RCC 7860 (cell line): Measurements from ENCODE around the gene ENTPD6.
"Not testable (repeated sequence)": the region's sequence is repeated elsewhere in the genome, so short reads cannot be mapped to it uniquely, and the experiment has no call there.

Experiments used
- DNase-seq: peaks from one replicate; pipeline ENCODE4 v3.0.0-alpha.2; 2015; ENCODE audit warnings: low spot score
- FAIRE-seq: peaks from 2 replicates; lab custom pipeline; 2012; peaks lifted over from hg19 to GRCh38; lab: Jason Lieb, UNC

ENTPD6 gene

DNA sequence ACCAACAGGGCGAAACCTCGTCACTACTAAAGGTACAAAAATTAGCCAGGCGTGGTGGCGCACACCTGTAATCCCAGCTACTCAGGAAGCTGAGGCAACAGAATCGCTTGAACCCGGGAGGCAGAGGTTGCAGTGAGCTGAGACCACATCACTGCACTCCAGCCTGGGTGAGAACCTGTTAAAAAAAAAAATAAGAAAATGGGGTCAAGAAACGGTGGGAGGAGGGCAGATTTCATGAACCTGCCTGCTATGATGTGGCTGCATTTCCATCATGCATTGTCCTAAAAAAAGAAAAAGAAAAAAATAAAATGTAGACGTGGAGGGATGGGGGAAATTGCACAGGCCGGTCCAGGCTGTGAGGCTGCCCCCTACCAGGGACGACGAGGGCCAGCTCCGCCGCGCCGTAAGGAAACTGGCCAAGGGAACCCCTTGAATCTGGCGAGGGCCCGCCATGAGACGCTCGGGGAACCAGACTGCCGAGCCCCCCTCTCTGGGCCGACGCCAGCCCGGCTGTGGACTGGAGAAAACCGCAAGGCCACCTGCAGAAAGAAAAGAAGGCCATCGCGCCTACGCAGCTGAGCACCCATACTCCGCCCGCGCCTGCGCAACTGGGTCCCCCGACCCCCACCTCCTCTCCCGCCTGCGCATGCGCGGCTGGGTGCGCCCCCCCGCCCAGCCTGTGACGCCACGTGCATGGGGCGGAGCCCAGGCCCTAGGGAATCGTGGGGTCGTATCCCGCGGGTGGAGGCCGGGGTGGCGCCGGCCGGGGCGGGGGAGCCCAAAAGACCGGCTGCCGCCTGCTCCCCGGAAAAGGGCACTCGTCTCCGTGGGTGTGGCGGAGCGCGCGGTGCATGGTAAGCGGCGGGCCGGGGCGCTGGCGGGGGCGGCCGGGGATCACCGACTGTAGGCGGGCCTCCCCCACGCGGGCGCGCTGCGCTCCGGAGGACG lies at the start of gene ENTPD6:
ENTPD6 (plus strand) TSS at position 699 of the 948 bp plus-strand sequence. CDS start 10,825 bp downstream, outside the sequence.
- DNase-seq (peak; percentile 54), FAIRE-seq (no peak)

- DNase-seq, result no peak
- FAIRE-seq, result no peak
These were observed 48.5 kb upstream of the ENTPD6 start for GRCh38 chr20:25146976-25147375.

GRCh38 chr20:25147716-25148115 lies 47.8 kb upstream of the ENTPD6 start:
- FAIRE-seq (no peak), DNase-seq (no peak)

- no peak for FAIRE-seq
- no peak for DNase-seq
These were observed 47.1 kb upstream of the ENTPD6 start for GRCh38 chr20:25148181-25148981.

- DNase-seq (no peak), FAIRE-seq (no peak)
These were observed 46.3 kb upstream of the ENTPD6 start for GRCh38 chr20:25148982-25149846.

DNA sequence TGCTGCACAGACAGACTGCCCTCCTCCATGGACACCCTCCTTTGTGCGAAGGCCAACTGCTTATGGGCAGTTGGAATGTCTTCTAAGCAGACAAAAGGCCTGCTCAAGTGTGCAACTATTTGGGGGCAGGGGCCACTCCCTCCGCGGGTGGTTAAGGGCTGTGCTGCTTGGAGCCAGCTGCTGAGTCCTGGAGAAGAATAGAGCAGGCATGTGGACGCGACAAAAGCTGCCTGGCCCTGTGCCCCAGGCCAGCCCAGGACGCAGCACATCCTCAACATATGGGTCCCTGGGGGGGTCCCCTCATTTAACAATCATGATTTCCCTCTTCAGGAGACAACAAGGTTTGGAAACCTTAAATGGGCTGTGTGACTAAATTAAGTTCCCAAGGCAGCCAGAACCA lies 45.5 kb upstream of the ENTPD6 start:
- FAIRE-seq, result no peak
- no peak for DNase-seq

- no peak for FAIRE-seq
- DNase-seq, result no peak
These were observed 37.5 kb upstream of the ENTPD6 start for GRCh38 chr20:25158043-25158442.

DNA sequence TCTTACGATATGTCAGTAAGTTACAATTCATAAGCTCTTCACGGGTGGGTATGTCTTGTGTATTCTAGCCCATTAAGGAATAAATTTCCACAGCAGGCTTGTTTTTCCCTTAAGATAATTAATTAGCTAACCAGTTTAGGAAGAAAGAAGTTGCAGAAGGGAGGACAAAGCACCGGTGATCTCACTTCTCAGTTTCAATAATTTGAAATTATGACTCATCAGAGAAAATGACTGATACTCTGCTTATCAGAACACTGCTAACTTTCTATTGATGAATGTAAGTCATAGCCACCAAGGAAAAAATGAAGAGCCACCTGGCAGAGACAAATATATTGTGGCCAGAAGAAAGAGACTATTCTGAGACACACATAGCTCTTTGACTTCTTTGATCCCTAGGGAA lies 35.0 kb upstream of the ENTPD6 start:
- DNase-seq, result no peak
- FAIRE-seq, result no peak

DNA sequence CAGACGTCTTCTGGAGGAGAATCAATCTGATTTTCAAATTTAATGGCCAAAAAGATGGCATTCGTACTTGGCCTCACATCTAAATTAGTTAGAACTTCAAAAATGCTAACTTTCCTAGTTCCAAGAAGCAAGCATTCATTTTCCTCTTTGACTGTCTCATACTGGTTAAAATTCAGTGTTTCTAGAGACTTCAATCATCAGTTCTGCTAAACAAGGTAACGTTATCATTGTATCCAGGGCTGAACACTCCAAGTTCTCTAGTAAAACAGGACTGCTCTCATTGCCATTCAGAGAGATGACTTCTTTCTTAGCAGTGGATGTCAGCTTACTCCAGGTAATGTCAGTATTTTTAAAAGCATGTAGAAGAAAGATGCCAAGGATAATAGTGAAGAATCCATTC lies 34.6 kb upstream of the ENTPD6 start:
- DNase-seq (no peak), FAIRE-seq (no peak)

- FAIRE-seq, result no peak
- DNase-seq, result no peak
These were observed 30.4 kb upstream of the ENTPD6 start for GRCh38 chr20:25165128-25165527.

DNA sequence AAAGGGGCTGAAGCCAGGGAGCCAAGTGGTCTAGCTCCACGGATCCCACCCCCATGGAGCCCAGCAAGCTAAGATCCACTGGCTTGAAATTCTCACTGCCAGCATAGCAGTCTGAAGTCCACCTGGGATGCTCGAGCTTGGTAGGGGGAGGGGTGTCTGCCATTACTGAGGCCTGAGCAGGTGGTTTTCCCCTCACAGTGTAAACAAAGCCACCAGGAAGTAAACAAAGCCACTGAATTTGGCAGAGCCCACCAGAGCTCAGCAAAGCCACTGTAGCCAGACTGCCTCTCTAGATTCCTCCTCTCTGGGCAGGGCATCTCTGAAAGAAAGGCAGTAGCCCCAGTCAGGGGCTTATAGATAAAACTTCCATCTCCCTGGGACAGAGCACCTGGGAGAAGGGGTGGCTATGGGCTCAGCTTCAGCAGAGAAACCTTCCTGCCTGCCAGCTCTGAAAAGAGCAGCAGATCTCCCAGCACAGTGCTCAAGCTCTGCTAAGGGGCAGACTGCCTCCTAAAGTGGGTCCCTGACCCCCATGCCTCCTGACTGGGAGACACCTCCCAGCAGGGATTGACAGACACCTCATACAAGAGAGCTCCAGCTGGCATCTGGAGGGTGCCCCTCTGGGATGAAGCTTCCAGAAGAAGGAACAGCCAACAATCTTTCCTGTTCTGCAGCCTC lies 29.3 kb upstream of the ENTPD6 start:
- FAIRE-seq, DNase-seq: not testable (repeated sequence)

GRCh38 chr20:25173321-25173720 lies 22.2 kb upstream of the ENTPD6 start:
- no peak for FAIRE-seq
- DNase-seq, result no peak

DNA sequence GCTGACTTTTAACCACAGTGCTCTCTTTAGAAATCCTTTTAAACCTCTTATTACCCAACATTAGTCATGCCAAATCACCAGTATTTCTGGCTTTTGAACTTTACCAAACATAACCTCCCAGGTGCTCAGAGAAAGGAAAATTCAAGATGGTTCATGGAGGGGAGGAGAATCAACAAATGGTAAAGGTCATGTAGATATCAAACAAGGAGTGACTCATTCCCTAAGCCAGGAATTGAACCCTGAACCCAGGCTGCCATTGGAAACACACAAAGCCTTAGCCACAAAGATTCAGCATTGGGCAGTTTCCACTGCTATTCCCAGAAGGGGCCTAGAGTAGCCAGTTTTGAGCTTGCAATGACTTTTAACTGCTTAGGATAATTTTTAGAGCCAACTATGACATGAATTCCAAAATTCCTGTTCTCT lies 21.6 kb upstream of the ENTPD6 start:
- FAIRE-seq (no peak), DNase-seq (no peak)

DNA sequence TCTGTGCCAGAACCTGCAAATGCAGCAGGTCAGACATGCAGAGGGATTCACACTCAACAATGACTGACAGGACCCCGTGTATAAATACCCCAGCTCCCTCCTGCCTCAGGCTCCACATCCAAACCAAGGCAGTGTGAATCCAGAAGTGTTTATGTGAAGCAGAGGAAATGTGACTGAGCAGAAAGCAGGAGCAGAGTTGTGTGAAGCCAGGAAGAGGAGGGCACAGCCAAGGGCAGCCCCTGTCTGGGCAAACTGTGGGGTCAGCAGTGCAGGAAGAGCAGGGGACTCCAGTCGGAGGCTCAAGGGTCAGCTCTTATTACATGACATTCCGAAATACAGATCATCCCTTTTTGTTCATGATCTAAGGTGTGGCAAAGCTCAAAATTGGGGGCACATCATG lies 19.3 kb upstream of the ENTPD6 start:
- FAIRE-seq (no peak), DNase-seq (no peak)

GRCh38 chr20:25177890-25178321 lies 17.6 kb upstream of the ENTPD6 start:
- DNase-seq (peak; percentile 27), FAIRE-seq (no peak)

DNA sequence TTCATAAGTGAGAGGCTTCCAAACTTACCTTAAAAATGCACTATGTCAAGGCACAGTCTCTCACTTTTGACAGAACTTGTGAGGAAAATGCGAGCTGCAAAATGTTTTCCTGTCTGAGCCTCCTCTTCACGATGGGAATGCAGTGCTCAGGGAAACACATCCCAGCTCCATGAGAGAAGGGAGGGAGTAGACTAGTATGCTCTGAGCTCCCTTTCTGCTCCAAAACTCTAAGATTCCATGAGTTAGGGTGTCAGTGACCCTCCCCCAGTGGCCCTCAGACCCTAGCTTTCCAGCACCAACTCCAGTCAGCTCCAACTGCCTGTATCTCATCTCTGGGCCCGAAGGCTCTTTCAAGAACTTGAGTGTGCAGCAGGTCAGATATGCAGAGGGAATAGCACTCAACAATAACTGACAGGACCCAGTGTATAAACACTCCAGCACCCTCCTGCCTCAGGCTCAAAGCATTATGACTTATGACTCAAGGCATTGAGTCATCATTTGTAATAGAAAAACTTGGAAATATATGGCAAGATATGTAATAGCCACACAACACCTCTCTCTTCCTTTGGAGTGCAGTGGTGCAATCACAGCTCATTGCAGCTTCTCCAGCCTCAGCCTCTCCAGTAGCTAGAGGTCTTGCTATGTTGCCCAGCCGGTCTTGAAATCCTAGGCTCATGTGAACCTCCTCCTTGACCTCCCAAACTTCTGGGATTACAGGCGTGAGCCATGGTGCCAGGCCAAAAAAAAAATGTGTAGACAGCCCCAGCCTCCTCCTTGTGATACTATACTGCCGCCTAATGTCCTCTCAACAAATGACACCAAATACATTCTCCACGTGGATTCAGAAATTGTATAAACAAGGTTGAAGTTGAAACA lies 16.7 kb upstream of the ENTPD6 start:
- DNase-seq, result peak; percentile 72
- FAIRE-seq, result peak; percentile 46

- FAIRE-seq (no peak), DNase-seq (no peak)
These were observed 15.9 kb upstream of the ENTPD6 start for GRCh38 chr20:25179439-25180089.

- FAIRE-seq, DNase-seq: not testable (repeated sequence)
These were observed 11.1 kb upstream of the ENTPD6 start for GRCh38 chr20:25184391-25184790.

GRCh38 chr20:25187220-25187619 lies 8.3 kb upstream of the ENTPD6 start:
- FAIRE-seq (no peak), DNase-seq (no peak)
